ENCODE results near the gene TRABD2B.

TRABD2B gene

GRCh38 chr1:47850451-47850850, 146.7 kb downstream of the TRABD2B start:
- no peak for DNase-seq (ENCODE audit: low read depth in 2 of 2)

GRCh38 chr1:47849591-47850261, 147.5 kb downstream of the TRABD2B start:
- no peak for DNase-seq (ENCODE audit: low read depth in 2 of 2)

GRCh38 chr1:47849005-47849521, 148.1 kb downstream of the TRABD2B start:
- DNase-seq (ENCODE audit: low read depth in 2 of 2) = no peak

GRCh38 chr1:47847763-47848162, 149.4 kb downstream of the TRABD2B start:
- no peak for DNase-seq (ENCODE audit: low read depth in 2 of 2)

- no peak for DNase-seq (ENCODE audit: low read depth in 2 of 2)
Observed at GRCh38 chr1:47844558-47844955, 152.6 kb downstream of the TRABD2B start.

GRCh38 chr1:47843781-47844557, 153.2 kb downstream of the TRABD2B start:
- no peak for DNase-seq (ENCODE audit: low read depth in 2 of 2)

GRCh38 chr1:47843059-47843458, 154.1 kb downstream of the TRABD2B start:
- DNase-seq (ENCODE audit: low read depth in 2 of 2) = no peak

- no peak for DNase-seq (ENCODE audit: low read depth in 2 of 2)
Observed at GRCh38 chr1:47842228-47842919, 154.8 kb downstream of the TRABD2B start.

GRCh38 chr1:47841356-47841755, 155.8 kb downstream of the TRABD2B start:
- DNase-seq (ENCODE audit: low read depth in 2 of 2) = no peak

GRCh38 chr1:47840393-47841190, 156.6 kb downstream of the TRABD2B start:
- DNase-seq (ENCODE audit: low read depth in 2 of 2) = no peak

GRCh38 chr1:47839433-47839760, 157.8 kb downstream of the TRABD2B start:
- no peak for DNase-seq (ENCODE audit: low read depth in 2 of 2)

GRCh38 chr1:47838562-47839432, 158.4 kb downstream of the TRABD2B start:
- DNase-seq (ENCODE audit: low read depth in 2 of 2) = no peak

- DNase-seq (ENCODE audit: low read depth in 2 of 2) = no peak
Observed at GRCh38 chr1:47837866-47838561, 159.2 kb downstream of the TRABD2B start.

- DNase-seq (ENCODE audit: low read depth in 2 of 2) = no peak
Observed at GRCh38 chr1:47837056-47837830, 159.9 kb downstream of the TRABD2B start.

GRCh38 chr1:47835409-47835808, 161.8 kb downstream of the TRABD2B start:
- no peak for DNase-seq (ENCODE audit: low read depth in 2 of 2)

- DNase-seq (ENCODE audit: low read depth in 2 of 2) = no peak
Observed at GRCh38 chr1:47834326-47834725, 162.9 kb downstream of the TRABD2B start.

- no peak for DNase-seq (ENCODE audit: low read depth in 2 of 2)
Observed at GRCh38 chr1:47830641-47831333, 166.4 kb downstream of the TRABD2B start.

GRCh38 chr1:47830021-47830420, 167.2 kb downstream of the TRABD2B start:
- DNase-seq (ENCODE audit: low read depth in 2 of 2) = no peak

- no peak for DNase-seq (ENCODE audit: low read depth in 2 of 2)
Observed at GRCh38 chr1:47828978-47829377, 168.2 kb downstream of the TRABD2B start.

Data from stimulated activated CD4-positive, alpha-beta T cell treated with anti-CD3 and anti-CD28 coated beads, Interleukin-4, amount 100 ng/mL, for 48 hours (primary cell).